Measurements from ENCODE around the gene DDX11. TPM values are rescaled to one million over a fixed set of nuclear protein-coding genes. Genes with fewer than 3 reads are reported as not detected.
"Not testable (repeated sequence)": the region's sequence is repeated elsewhere in the genome, so short reads cannot be mapped to it uniquely, and the experiment has no call there.

DDX11 gene
- total and polyA plus RNA-seq, 4 donors = 11.7 to 30.9 (median 21.5) TPM

DNA sequence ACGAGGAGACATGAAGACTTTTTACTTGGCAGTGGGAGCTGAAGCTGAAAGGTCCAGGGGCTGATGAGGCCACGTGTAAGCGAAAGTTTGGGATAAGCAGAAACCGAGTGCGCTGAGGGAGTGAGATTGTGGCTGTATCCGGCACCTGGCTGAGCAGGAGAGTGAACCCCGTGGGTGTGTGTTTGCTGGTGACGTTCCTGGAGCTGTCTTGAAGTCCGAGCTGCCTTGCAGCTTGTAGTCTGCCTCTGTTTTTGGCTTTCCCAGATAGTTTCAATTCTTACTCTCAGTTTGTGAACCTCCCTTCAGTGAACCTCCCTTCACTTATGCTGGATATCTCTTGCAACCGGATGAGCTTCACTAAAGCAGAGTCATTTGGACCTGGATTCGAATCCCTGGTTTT is 2.5 kb downstream of the DDX11 start:
- not testable (repeated sequence) for H3K27ac ChIP-seq (ENCODE audit: low read depth in 1 of 2, low read length in 1 of 2); ATAC-seq (ENCODE audit: insufficient read depth, low FRiP score); H3K9me3 ChIP-seq (ENCODE audit: control insufficient read depth in 4 of 4, insufficient read depth in 3 of 4, low read length in 3 of 4); H3K36me3 ChIP-seq (ENCODE audit: control insufficient read depth in 4 of 4, insufficient read depth in 4 of 4, low read length in 4 of 4); H3K4me1 ChIP-seq (ENCODE audit: control insufficient read depth in 5 of 5, insufficient read depth in 5 of 5, low read length in 5 of 5); DNase-seq; H3K27me3 ChIP-seq (ENCODE audit: control insufficient read depth in 3 of 3, insufficient read depth in 3 of 3, low read length in 2 of 3); H3K4me3 ChIP-seq; H3K9ac ChIP-seq (ENCODE audit: insufficient read depth in 1 of 2, low read length in 2 of 2)
- WGBS, 2 donors = 83 to 87% methylated on average over 10 to 11 of the region's 11 CpGs

DNA sequence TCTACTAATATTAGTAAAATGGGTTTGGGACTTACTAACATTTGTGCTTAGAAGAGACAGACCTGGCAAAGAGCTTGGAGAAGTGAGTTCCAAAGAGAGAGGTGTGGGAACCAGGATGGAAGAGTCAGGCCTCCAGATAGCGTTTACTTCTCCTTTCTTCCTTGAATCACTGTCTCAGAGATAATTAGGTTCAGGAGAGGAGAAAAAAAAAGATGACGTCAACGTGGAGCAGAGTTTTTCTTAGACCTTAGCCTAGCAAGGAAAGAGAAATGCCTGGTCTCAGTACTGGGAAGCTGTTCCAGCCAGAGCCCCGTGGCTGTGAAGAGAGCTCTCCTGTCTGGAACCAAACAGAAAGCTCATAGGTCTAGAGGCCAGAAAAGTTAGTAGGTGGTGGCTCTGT is 3.4 kb downstream of the DDX11 start:
- H3K9me3 ChIP-seq (ENCODE audit: control insufficient read depth in 4 of 4, insufficient read depth in 3 of 4, low read length in 3 of 4); H3K9ac ChIP-seq (ENCODE audit: insufficient read depth in 1 of 2, low read length in 2 of 2); H3K4me3 ChIP-seq; H3K36me3 ChIP-seq (ENCODE audit: control insufficient read depth in 4 of 4, insufficient read depth in 4 of 4, low read length in 4 of 4); H3K27ac ChIP-seq (ENCODE audit: low read depth in 1 of 2, low read length in 1 of 2); H3K4me1 ChIP-seq (ENCODE audit: control insufficient read depth in 5 of 5, insufficient read depth in 5 of 5, low read length in 5 of 5); ATAC-seq (ENCODE audit: insufficient read depth, low FRiP score); H3K27me3 ChIP-seq (ENCODE audit: control insufficient read depth in 3 of 3, insufficient read depth in 3 of 3, low read length in 2 of 3); DNase-seq: not testable (repeated sequence)
- WGBS, 2 donors = 88 to 99% methylated on average over 3 of the region's 4 CpGs

DNA sequence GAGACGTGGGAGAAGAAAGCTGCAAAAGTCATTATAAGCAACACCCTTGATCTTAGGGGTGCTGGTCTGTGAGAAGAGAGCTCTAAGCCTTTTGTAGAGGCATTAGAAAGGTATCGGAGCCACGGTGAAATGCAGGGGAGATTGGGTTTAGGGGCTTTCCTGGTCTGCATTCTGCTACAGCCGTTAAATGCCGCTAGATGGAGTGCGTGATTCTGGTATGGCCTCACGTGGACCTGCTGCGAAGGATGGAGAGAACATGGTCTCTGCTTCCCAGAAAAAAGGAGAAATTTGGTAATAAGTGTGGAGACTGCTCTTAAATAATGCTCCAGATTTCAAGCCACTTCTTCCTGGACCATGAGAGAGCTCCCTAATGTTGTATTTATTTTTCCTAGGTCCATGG is 4.3 kb downstream of the DDX11 start:
- DNase-seq; H3K9ac ChIP-seq (ENCODE audit: insufficient read depth in 1 of 2, low read length in 2 of 2); H3K36me3 ChIP-seq (ENCODE audit: control insufficient read depth in 4 of 4, insufficient read depth in 4 of 4, low read length in 4 of 4); H3K27me3 ChIP-seq (ENCODE audit: control insufficient read depth in 3 of 3, insufficient read depth in 3 of 3, low read length in 2 of 3); H3K4me1 ChIP-seq (ENCODE audit: control insufficient read depth in 5 of 5, insufficient read depth in 5 of 5, low read length in 5 of 5); H3K27ac ChIP-seq (ENCODE audit: low read depth in 1 of 2, low read length in 1 of 2); H3K9me3 ChIP-seq (ENCODE audit: control insufficient read depth in 4 of 4, insufficient read depth in 3 of 4, low read length in 3 of 4); H3K4me3 ChIP-seq; ATAC-seq (ENCODE audit: insufficient read depth, low FRiP score): not testable (repeated sequence)
- 93 to 97% methylated on average over 8 of the region's 8 CpGs for WGBS, 2 donors

DNA sequence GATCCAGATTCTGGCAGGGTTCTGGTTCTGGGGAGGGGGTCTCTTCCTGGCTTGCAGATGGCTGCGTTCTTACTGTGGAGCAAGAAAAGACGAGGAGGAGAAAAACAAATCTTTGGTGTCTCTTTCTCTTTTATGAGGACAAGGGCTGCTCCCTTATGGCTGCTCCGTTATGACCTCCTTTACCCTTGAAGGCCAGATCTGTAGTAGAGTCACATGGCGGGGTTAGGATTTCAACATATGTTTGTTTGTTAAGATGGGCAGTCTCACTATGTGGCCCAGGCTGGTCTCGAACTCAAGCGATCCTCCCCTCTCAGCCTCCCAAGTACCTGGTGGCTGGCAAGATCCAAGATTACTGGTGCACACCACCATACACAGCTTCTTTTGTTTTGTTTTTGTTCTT is 5.8 kb downstream of the DDX11 start:
- H3K4me3 ChIP-seq; H3K36me3 ChIP-seq (ENCODE audit: control insufficient read depth in 4 of 4, insufficient read depth in 4 of 4, low read length in 4 of 4); DNase-seq; H3K4me1 ChIP-seq (ENCODE audit: control insufficient read depth in 5 of 5, insufficient read depth in 5 of 5, low read length in 5 of 5); H3K9me3 ChIP-seq (ENCODE audit: control insufficient read depth in 4 of 4, insufficient read depth in 3 of 4, low read length in 3 of 4); H3K9ac ChIP-seq (ENCODE audit: insufficient read depth in 1 of 2, low read length in 2 of 2); H3K27me3 ChIP-seq (ENCODE audit: control insufficient read depth in 3 of 3, insufficient read depth in 3 of 3, low read length in 2 of 3); ATAC-seq (ENCODE audit: insufficient read depth, low FRiP score); H3K27ac ChIP-seq (ENCODE audit: low read depth in 1 of 2, low read length in 1 of 2): not testable (repeated sequence)
- 95 to 97% methylated on average over 3 to 5 of the region's 6 CpGs for WGBS, 2 donors

- H3K9me3 ChIP-seq (ENCODE audit: control insufficient read depth in 4 of 4, insufficient read depth in 3 of 4, low read length in 3 of 4); H3K4me1 ChIP-seq (ENCODE audit: control insufficient read depth in 5 of 5, insufficient read depth in 5 of 5, low read length in 5 of 5); ATAC-seq (ENCODE audit: insufficient read depth, low FRiP score); H3K27me3 ChIP-seq (ENCODE audit: control insufficient read depth in 3 of 3, insufficient read depth in 3 of 3, low read length in 2 of 3); H3K4me3 ChIP-seq; H3K27ac ChIP-seq (ENCODE audit: low read depth in 1 of 2, low read length in 1 of 2); DNase-seq; H3K9ac ChIP-seq (ENCODE audit: insufficient read depth in 1 of 2, low read length in 2 of 2): not testable (repeated sequence)
- WGBS, 2 donors = 58 to 67% methylated on average over 6 of the region's 6 CpGs
- H3K36me3 ChIP-seq (ENCODE audit: control insufficient read depth in 4 of 4, insufficient read depth in 4 of 4, low read length in 4 of 4) = peaks cover 0 to 15% (median 3%) of the 10 kb centered on the region in 4 donors
Observed at GRCh38 chr12:31080221-31080620, 6.6 kb downstream of the DDX11 start.

- DNase-seq; H3K4me1 ChIP-seq (ENCODE audit: control insufficient read depth in 5 of 5, insufficient read depth in 5 of 5, low read length in 5 of 5); H3K9ac ChIP-seq (ENCODE audit: insufficient read depth in 1 of 2, low read length in 2 of 2); H3K4me3 ChIP-seq; ATAC-seq (ENCODE audit: insufficient read depth, low FRiP score); H3K27me3 ChIP-seq (ENCODE audit: control insufficient read depth in 3 of 3, insufficient read depth in 3 of 3, low read length in 2 of 3); H3K9me3 ChIP-seq (ENCODE audit: control insufficient read depth in 4 of 4, insufficient read depth in 3 of 4, low read length in 3 of 4); H3K27ac ChIP-seq (ENCODE audit: low read depth in 1 of 2, low read length in 1 of 2): not testable (repeated sequence)
- peaks cover 0 to 18% (median 3%) of the 10 kb centered on the region in 4 donors for H3K36me3 ChIP-seq (ENCODE audit: control insufficient read depth in 4 of 4, insufficient read depth in 4 of 4, low read length in 4 of 4)
- WGBS, 2 donors = 95 to 97% methylated on average over 6 of the region's 6 CpGs
Observed at GRCh38 chr12:31081274-31081673, 7.6 kb downstream of the DDX11 start.

GRCh38 chr12:31084241-31084640 is 10.6 kb downstream of the DDX11 start:
- not testable (repeated sequence) for H3K9me3 ChIP-seq (ENCODE audit: control insufficient read depth in 4 of 4, insufficient read depth in 3 of 4, low read length in 3 of 4); H3K4me1 ChIP-seq (ENCODE audit: control insufficient read depth in 5 of 5, insufficient read depth in 5 of 5, low read length in 5 of 5); DNase-seq; ATAC-seq (ENCODE audit: insufficient read depth, low FRiP score); H3K27me3 ChIP-seq (ENCODE audit: control insufficient read depth in 3 of 3, insufficient read depth in 3 of 3, low read length in 2 of 3); H3K9ac ChIP-seq (ENCODE audit: insufficient read depth in 1 of 2, low read length in 2 of 2); H3K4me3 ChIP-seq; H3K27ac ChIP-seq (ENCODE audit: low read depth in 1 of 2, low read length in 1 of 2)
- 96 to 98% methylated on average over 13 of the region's 13 CpGs for WGBS, 2 donors
- H3K36me3 ChIP-seq (ENCODE audit: control insufficient read depth in 4 of 4, insufficient read depth in 4 of 4, low read length in 4 of 4) = peaks cover 2 to 26% (median 4%) of the 10 kb centered on the region in 4 donors

DNA sequence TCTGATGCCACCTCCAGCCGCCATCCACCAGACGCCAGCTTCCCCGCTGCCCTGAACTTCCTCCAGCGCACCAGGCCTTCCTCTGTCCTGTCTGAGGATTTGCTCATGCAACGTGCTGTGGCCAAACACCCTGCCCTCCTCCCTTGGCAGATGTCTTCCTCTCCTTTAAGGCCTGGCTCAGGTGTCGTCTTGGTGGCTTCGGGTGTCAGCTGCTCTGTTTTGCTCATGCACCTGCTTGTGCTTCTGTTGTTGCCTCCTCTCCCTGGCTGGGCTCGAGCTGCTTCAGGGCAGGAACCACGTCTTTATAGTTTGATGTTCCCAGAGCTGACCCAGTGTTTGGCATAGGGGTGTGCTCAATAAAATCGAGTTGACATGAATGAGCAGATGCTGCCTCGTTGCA is 12.4 kb downstream of the DDX11 start:
- not testable (repeated sequence) for H3K9me3 ChIP-seq (ENCODE audit: control insufficient read depth in 4 of 4, insufficient read depth in 3 of 4, low read length in 3 of 4)

More for the DNA sequence above, 12.4 kb downstream of the DDX11 start:
- not testable (repeated sequence) for H3K9ac ChIP-seq (ENCODE audit: insufficient read depth in 1 of 2, low read length in 2 of 2); ATAC-seq (ENCODE audit: insufficient read depth, low FRiP score); DNase-seq; H3K27me3 ChIP-seq (ENCODE audit: control insufficient read depth in 3 of 3, insufficient read depth in 3 of 3, low read length in 2 of 3); H3K27ac ChIP-seq (ENCODE audit: low read depth in 1 of 2, low read length in 1 of 2); H3K4me1 ChIP-seq (ENCODE audit: control insufficient read depth in 5 of 5, insufficient read depth in 5 of 5, low read length in 5 of 5); H3K4me3 ChIP-seq
- 85 to 89% methylated on average over 7 to 10 of the region's 11 CpGs for WGBS, 2 donors
- H3K36me3 ChIP-seq (ENCODE audit: control insufficient read depth in 4 of 4, insufficient read depth in 4 of 4, low read length in 4 of 4) = peaks cover 2 to 24% (median 4%) of the 10 kb centered on the region in 4 donors

Data from lung (tissue), 10 donors.